ENCODE measurements around the gene SMIM28. TPM values are rescaled to one million over a fixed set of nuclear protein-coding genes. Genes with fewer than 3 reads are reported as not detected.

Gene SMIM28
- total RNA-seq, 1 donor: not detected

GRCh38 chr6:138401960-138402837 lies 24.5 kb downstream of the SMIM28 start:
- peaks cover 8% of the 10 kb centered on the region for H3K4me1 ChIP-seq (ENCODE audit: insufficient read depth, low read length)
- H3K27me3 ChIP-seq (ENCODE audit: insufficient read depth, low read length): no peaks in the 10 kb centered on the region

DNA sequence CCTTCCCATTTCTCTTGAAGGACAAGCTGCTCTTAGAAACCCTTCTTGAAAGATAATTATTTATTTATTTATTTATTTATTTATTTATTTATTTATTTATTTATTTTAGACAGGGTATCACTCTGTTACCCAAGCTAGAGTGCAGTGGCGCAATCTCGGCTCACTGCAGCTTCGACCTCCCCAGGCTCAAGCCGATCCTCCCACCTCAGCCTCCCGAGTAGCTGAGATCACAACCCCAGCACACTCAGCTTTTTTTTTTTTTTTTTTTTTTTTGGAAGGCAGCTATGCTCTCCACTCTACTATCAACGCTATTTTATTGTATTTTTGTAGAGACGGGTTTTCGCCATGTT lies 25.1 kb downstream of the SMIM28 start:
- Histone ChIP-seq H3K4me3 (ENCODE audit: insufficient read depth, low read length) (peak overlapping the region; percentile 91), H3K27me3 (ENCODE audit: insufficient read depth, low read length) (no peaks in the 10 kb centered on the region), H3K36me3 (ENCODE audit: insufficient read depth, low read length) (peaks cover 18% of the 10 kb centered on the region), H2AFZ (ENCODE audit: low read length) (peak overlapping the region; percentile 88), H3K4me1 (ENCODE audit: insufficient read depth, low read length) (peaks cover 8% of the 10 kb centered on the region), H4K20me1 (ENCODE audit: insufficient read depth, low read length) (peaks cover 2% of the 10 kb centered on the region), H3K27ac (ENCODE audit: low read depth, low read length) (no peak overlapping the region), H3K9me3 (ENCODE audit: low read depth, low read length) (no peaks in the 10 kb centered on the region), H3K79me2 (ENCODE audit: insufficient read depth, low read length) (no peaks in the 10 kb centered on the region), H3K4me2 (ENCODE audit: insufficient read depth, low read length) (peak overlapping the region; percentile 84)
- TF ChIP-seq CTCF (IDR thresholded peaks at IDR 0.05; ENCODE audit: extremely low read depth, low read depth, low read length): no peak
- no peak for DNase-seq (ENCODE audit: insufficient read length, low spot score, missing footprints)

More at GRCh38 chr6:138401960-138402837, 24.5 kb downstream of the SMIM28 start:
- no peak overlapping the region for H2AFZ ChIP-seq (ENCODE audit: low read length)
- no peak overlapping the region for H3K27ac ChIP-seq (ENCODE audit: low read depth, low read length)
- H3K9me3 ChIP-seq (ENCODE audit: low read depth, low read length): no peaks in the 10 kb centered on the region
- DNase-seq (ENCODE audit: insufficient read length, low spot score, missing footprints): no peak
- TF ChIP-seq CTCF (IDR thresholded peaks at IDR 0.05; ENCODE audit: extremely low read depth, low read depth, low read length): no peak
- H3K4me2 ChIP-seq (ENCODE audit: insufficient read depth, low read length): no peak overlapping the region
- H4K20me1 ChIP-seq (ENCODE audit: insufficient read depth, low read length): peaks cover 2% of the 10 kb centered on the region
- no peak overlapping the region for H3K4me3 ChIP-seq (ENCODE audit: insufficient read depth, low read length)
- peaks cover 14% of the 10 kb centered on the region for H3K36me3 ChIP-seq (ENCODE audit: insufficient read depth, low read length)
- no peaks in the 10 kb centered on the region for H3K79me2 ChIP-seq (ENCODE audit: insufficient read depth, low read length)

- Histone ChIP-seq H3K27ac (ENCODE audit: low read depth, low read length) (no peak overlapping the region), H3K4me3 (ENCODE audit: insufficient read depth, low read length) (peak overlapping the region; percentile 91), H3K36me3 (ENCODE audit: insufficient read depth, low read length) (peaks cover 23% of the 10 kb centered on the region), H3K79me2 (ENCODE audit: insufficient read depth, low read length) (no peaks in the 10 kb centered on the region), H3K4me2 (ENCODE audit: insufficient read depth, low read length) (peak overlapping the region; percentile 84), H2AFZ (ENCODE audit: low read length) (peak overlapping the region; percentile 88), H3K9me3 (ENCODE audit: low read depth, low read length) (no peaks in the 10 kb centered on the region), H3K27me3 (ENCODE audit: insufficient read depth, low read length) (no peaks in the 10 kb centered on the region), H3K4me1 (ENCODE audit: insufficient read depth, low read length) (peaks cover 8% of the 10 kb centered on the region), H4K20me1 (ENCODE audit: insufficient read depth, low read length) (peaks cover 2% of the 10 kb centered on the region)
- peak; percentile 84 for DNase-seq (ENCODE audit: insufficient read length, low spot score, missing footprints)
- TF ChIP-seq CTCF (IDR thresholded peaks at IDR 0.05; ENCODE audit: extremely low read depth, low read depth, low read length): no peak
These were observed 25.7 kb downstream of the SMIM28 start for GRCh38 chr6:138403324-138403800.
